ENCODE results near the gene BICC1.

DNA sequence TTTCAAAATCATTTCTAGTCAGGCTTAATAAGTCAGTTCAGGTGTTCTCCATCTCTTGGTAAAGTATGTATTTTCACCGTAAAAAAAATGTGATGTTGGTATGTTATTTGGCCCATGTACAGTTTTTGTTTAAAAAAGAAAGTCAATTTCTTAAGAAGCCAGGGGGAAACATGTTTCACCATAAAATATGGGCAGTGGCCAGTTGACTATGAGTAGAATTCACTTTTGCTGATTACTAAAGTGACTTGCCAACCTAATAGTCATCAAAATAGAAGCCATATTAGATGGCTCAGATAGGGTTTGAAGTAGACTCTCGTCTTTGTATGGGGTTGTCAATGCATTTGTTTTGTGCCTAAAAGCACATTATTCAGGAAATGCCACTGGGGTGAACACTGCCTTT lies 266.3 kb downstream of the BICC1 start:
- TF ChIP-seq, protein P1, sequence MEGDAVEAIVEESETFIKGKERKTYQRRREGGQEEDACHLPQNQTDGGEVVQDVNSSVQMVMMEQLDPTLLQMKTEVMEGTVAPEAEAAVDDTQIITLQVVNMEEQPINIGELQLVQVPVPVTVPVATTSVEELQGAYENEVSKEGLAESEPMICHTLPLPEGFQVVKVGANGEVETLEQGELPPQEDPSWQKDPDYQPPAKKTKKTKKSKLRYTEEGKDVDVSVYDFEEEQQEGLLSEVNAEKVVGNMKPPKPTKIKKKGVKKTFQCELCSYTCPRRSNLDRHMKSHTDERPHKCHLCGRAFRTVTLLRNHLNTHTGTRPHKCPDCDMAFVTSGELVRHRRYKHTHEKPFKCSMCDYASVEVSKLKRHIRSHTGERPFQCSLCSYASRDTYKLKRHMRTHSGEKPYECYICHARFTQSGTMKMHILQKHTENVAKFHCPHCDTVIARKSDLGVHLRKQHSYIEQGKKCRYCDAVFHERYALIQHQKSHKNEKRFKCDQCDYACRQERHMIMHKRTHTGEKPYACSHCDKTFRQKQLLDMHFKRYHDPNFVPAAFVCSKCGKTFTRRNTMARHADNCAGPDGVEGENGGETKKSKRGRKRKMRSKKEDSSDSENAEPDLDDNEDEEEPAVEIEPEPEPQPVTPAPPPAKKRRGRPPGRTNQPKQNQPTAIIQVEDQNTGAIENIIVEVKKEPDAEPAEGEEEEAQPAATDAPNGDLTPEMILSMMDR (IDR thresholded peaks at IDR 0.05) = no peak
- TF ChIP-seq POLR2A (IDR thresholded peaks at IDR 0.05) = no peak

Data from thyroid gland (tissue), 4 donors.